Coronary artery (tissue), 2 donors: ENCODE results near the gene MAP3K10.

ENCODE experiments used
- DNase-seq: peaks from one replicate; pipeline ENCODE4 v3.0.0-alpha.2; 2017; ENCODE audit warnings: low spot score
- H3K27ac ChIP-seq, 2 donors: fragments of 200-600 bp; sonication (generic); one replicate each; pipeline ENCODE4 v1.5.1; 2016 to 2019
- H3K4me3 ChIP-seq: fragments of 200-600 bp; sonication (generic); 2 replicates; pipeline ENCODE4 v1.5.1; 2016; ENCODE audit warnings: mild to moderate bottlenecking, moderate library complexity
- CTCF ChIP-seq: fragments of 200-600 bp; sonication (generic); IDR thresholded peaks from one replicate; pipeline ENCODE4 v1.5.1; 2019; ENCODE audit warnings: antibody characterized with exemption

The MAP3K10 gene

DNA sequence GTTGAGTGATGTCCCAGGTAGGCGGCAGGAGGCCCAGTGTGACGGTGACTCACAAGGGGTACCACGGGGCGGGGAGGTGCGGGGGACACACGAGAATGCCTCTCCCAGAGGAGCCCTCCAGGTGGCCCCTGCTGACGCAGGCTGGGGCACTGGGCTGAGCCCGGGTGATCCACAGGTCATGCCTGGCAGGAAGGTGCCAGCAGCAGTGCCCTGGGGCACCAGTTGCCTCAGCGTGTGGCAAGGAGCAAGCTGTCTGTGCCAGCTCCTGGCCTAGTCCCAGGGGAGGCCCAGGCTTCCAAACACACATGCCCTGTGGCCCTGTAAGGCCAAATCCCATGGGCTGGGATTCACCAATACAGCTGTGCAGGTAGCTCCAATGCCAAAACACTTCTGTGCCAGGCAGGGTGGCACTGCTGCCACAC is 65.9 kb downstream of the MAP3K10 start:
- no peak for TF ChIP-seq CTCF
- no peak for DNase-seq
- H3K4me3 ChIP-seq = no peak overlapping the region
- H3K27ac ChIP-seq = no peak overlapping the region

- TF ChIP-seq CTCF = no peak
- no peak for DNase-seq
- no peak overlapping the region for H3K4me3 ChIP-seq
- no peak overlapping the region for H3K27ac ChIP-seq
Observed at GRCh38 chr19:40261631-40262030, 70.4 kb downstream of the MAP3K10 start.

GRCh38 chr19:40262422-40262821 is 71.2 kb downstream of the MAP3K10 start:
- no peak overlapping the region for H3K27ac ChIP-seq
- TF ChIP-seq CTCF = no peak
- H3K4me3 ChIP-seq = no peak overlapping the region
- DNase-seq = no peak

GRCh38 chr19:40263440-40264313 is 72.5 kb downstream of the MAP3K10 start:
- DNase-seq = no peak
- no peak for TF ChIP-seq CTCF
- Histone ChIP-seq H3K27ac (no peak overlapping the region), H3K4me3 (no peak overlapping the region)

- Histone ChIP-seq H3K4me3 (no peak overlapping the region), H3K27ac (no peak overlapping the region)
- no peak for DNase-seq
- no peak for TF ChIP-seq CTCF
Observed at GRCh38 chr19:40264314-40265054, 73.3 kb downstream of the MAP3K10 start.
